Kidney capillary endothelial cell (primary cell): ENCODE results near the gene RAB3D.

Source experiments
- DNase-seq: peaks from one replicate; pipeline ENCODE4 v3.0.0-alpha.2; 2018; ENCODE audit warnings: low spot score

RAB3D gene

GRCh38 chr19:11295180-11295579, 44.3 kb downstream of the RAB3D start:
- no peak for DNase-seq

GRCh38 chr19:11293433-11294389, 45.7 kb downstream of the RAB3D start:
- peak; percentile 90 for DNase-seq

GRCh38 chr19:11291991-11292390, 47.5 kb downstream of the RAB3D start:
- DNase-seq: no peak

GRCh38 chr19:11291415-11291814, 48.0 kb downstream of the RAB3D start:
- no peak for DNase-seq

- no peak for DNase-seq
Measured at GRCh38 chr19:11290256-11290655, 49.2 kb downstream of the RAB3D start.

- peak; percentile 40 for DNase-seq
Measured at GRCh38 chr19:11288349-11288748, 51.1 kb downstream of the RAB3D start.

GRCh38 chr19:11286312-11286974, 53.0 kb downstream of the RAB3D start:
- peak; percentile 76 for DNase-seq

GRCh38 chr19:11284515-11284914, 54.9 kb downstream of the RAB3D start:
- DNase-seq: no peak

GRCh38 chr19:11281356-11282049, 58.0 kb downstream of the RAB3D start:
- DNase-seq: no peak

- DNase-seq: peak; percentile 63
Measured at GRCh38 chr19:11279505-11280236, 59.8 kb downstream of the RAB3D start.

GRCh38 chr19:11278670-11279069, 60.8 kb downstream of the RAB3D start:
- no peak for DNase-seq

- no peak for DNase-seq
Measured at GRCh38 chr19:11274533-11275086, 64.8 kb downstream of the RAB3D start.

- DNase-seq: no peak
Measured at GRCh38 chr19:11273989-11274388, 65.5 kb downstream of the RAB3D start.

GRCh38 chr19:11273296-11273695, 66.2 kb downstream of the RAB3D start:
- DNase-seq: no peak
